ENCODE results near the gene CYP27A1.

Gene CYP27A1

GRCh38 chr2:218743068-218743467, 38.9 kb upstream of the CYP27A1 start:
- H3K4me3 ChIP-seq (ENCODE audit: low read depth, low read length) = no peak overlapping the region
- DNase-seq = no peak
- no peaks in the 10 kb centered on the region for H3K9me3 ChIP-seq (ENCODE audit: severe bottlenecking)
- H3K27ac ChIP-seq = no peak overlapping the region
- peaks cover 85% of the 10 kb centered on the region for H3K36me3 ChIP-seq
- no peaks in the 10 kb centered on the region for H3K27me3 ChIP-seq (ENCODE audit: insufficient read depth, low read depth, severe bottlenecking)
- no peak for TF ChIP-seq CTCF (IDR thresholded peaks at IDR 0.05; ENCODE audit: low read depth, low read length)

DNA sequence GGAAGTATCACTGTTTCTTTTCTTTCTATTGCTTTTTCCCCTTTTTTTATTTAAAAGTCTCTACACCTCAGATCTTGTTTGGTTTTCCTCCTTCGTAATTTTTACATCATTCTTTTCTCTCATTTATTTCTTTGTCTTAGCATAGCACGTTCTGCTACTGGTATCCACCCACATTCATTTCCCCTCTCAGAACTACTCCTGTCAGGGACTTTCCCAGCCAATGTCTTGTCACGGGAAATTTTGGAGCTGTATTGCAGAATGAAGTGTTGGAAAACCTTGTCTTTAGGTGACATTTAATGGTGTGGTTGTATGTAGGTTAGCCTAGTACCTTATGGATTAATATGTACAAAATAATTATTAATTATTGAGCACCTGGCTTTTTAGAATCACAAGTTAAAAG, 37.3 kb upstream of the CYP27A1 start:
- H3K27ac ChIP-seq = no peak overlapping the region
- no peak overlapping the region for H3K4me3 ChIP-seq (ENCODE audit: low read depth, low read length)
- no peaks in the 10 kb centered on the region for H3K27me3 ChIP-seq (ENCODE audit: insufficient read depth, low read depth, severe bottlenecking)
- no peaks in the 10 kb centered on the region for H3K9me3 ChIP-seq (ENCODE audit: severe bottlenecking)
- DNase-seq = no peak
- no peak for TF ChIP-seq CTCF (IDR thresholded peaks at IDR 0.05; ENCODE audit: low read depth, low read length)
- H3K36me3 ChIP-seq = peaks cover 84% of the 10 kb centered on the region

GRCh38 chr2:218745160-218745558, 36.8 kb upstream of the CYP27A1 start:
- DNase-seq = no peak
- no peak for TF ChIP-seq CTCF (IDR thresholded peaks at IDR 0.05; ENCODE audit: low read depth, low read length)
- no peaks in the 10 kb centered on the region for H3K9me3 ChIP-seq (ENCODE audit: severe bottlenecking)
- H3K27ac ChIP-seq = no peak overlapping the region
- no peaks in the 10 kb centered on the region for H3K27me3 ChIP-seq (ENCODE audit: insufficient read depth, low read depth, severe bottlenecking)
- H3K36me3 ChIP-seq = peaks cover 84% of the 10 kb centered on the region
- no peak overlapping the region for H3K4me3 ChIP-seq (ENCODE audit: low read depth, low read length)

DNA sequence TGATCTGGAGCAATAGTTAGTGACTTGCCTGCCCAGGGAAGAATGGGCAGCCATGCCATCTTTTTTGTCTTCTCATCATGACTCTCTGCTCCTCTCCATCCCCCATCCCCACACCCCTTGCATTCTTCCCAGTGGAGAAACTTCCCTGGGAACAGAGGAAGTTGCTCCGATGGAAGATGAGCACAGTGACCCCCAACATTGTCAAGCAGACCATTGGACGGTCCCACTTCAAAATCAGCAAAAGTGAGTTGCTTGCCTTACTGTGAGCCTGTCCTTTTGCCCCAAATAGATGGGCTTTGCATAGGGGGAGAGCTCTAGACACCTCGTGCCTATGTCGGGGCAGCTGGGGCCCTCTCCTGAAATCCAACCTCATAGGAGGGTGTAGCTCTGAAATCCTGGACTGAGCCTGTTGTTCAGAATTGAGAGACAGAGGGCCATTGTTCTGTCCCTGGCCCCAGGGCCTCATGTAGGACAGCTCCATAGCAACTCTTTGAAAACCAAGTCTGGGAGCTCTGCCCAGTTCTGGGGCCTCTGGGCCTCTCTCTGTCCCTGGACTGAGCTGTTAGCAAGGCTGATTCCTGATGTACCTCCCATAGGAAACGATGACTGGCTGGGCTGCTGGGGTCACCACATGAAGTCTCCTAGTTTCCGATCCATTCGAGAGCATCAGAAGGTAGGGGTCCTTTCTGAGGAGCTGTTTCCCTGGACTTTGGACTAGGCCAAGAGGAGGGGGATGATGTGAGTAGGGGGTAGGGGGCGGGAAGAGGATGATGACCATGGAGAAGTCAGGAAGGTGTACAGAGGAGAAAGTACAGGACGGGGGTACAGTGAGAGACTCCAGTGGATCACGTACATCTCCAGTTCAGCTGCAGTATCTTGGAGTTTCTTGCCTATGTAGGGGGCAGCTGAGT, 36.1 kb upstream of the CYP27A1 start:
- Histone ChIP-seq H3K4me3 (ENCODE audit: low read depth, low read length) (no peak overlapping the region), H3K27me3 (ENCODE audit: insufficient read depth, low read depth, severe bottlenecking) (no peaks in the 10 kb centered on the region), H3K9me3 (ENCODE audit: severe bottlenecking) (no peaks in the 10 kb centered on the region), H3K27ac (no peak overlapping the region), H3K36me3 (peaks cover 84% of the 10 kb centered on the region)
- no peak for DNase-seq
- no peak for TF ChIP-seq CTCF (IDR thresholded peaks at IDR 0.05; ENCODE audit: low read depth, low read length)

DNA sequence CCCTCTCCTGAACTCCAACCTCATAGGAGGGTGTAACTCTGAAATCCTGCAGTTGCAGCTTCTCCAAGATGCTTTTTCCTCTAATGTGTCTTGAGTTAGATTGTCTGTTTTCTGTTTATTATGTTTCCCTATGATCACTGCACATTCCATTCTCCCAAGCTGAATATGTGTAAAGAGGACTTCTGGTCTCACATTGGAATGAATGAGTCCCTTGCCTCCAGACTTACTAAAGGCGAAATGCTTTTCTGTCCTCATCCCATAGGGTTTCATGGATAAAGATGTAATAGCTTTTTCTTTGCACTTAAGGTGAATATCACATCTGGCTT, 35.5 kb upstream of the CYP27A1 start:
- H3K36me3 ChIP-seq = peaks cover 84% of the 10 kb centered on the region
- DNase-seq = no peak
- H3K9me3 ChIP-seq (ENCODE audit: severe bottlenecking) = no peaks in the 10 kb centered on the region
- TF ChIP-seq CTCF (IDR thresholded peaks at IDR 0.05; ENCODE audit: low read depth, low read length) = no peak
- H3K27me3 ChIP-seq (ENCODE audit: insufficient read depth, low read depth, severe bottlenecking) = no peaks in the 10 kb centered on the region
- H3K27ac ChIP-seq = no peak overlapping the region
- no peak overlapping the region for H3K4me3 ChIP-seq (ENCODE audit: low read depth, low read length)

DNA sequence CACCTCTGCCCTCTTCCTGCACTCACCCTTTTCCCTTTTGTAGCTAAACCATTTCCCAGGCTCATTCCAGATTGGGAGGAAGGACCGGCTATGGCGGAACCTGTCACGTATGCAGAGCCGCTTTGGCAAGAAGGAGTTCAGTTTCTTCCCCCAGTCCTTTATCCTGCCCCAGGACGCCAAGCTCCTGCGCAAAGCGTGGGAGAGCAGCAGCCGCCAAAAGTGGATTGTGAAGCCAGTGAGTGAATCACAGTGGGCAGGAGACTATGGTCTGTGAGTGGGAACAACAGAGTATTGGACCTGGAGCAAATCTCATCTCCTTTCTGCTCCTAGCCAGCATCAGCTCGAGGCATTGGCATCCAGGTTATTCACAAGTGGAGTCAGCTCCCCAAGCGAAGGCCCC, 35.0 kb upstream of the CYP27A1 start:
- H3K36me3 ChIP-seq = peaks cover 82% of the 10 kb centered on the region
- no peak for DNase-seq
- TF ChIP-seq CTCF (IDR thresholded peaks at IDR 0.05; ENCODE audit: low read depth, low read length) = no peak
- H3K27ac ChIP-seq = no peak overlapping the region
- no peaks in the 10 kb centered on the region for H3K9me3 ChIP-seq (ENCODE audit: severe bottlenecking)
- H3K27me3 ChIP-seq (ENCODE audit: insufficient read depth, low read depth, severe bottlenecking) = no peaks in the 10 kb centered on the region
- H3K4me3 ChIP-seq (ENCODE audit: low read depth, low read length) = no peak overlapping the region
